Lower lobe of right lung (tissue), 2 donors: ENCODE measurements around the gene GLMP. TPM values are rescaled to one million over a fixed set of nuclear protein-coding genes. Genes with fewer than 3 reads are reported as not detected.

ENCODE experiments used
- ATAC-seq, 2 donors: fragments of 200-7000 bp; cut with Tn5 transposase; one replicate each; pipeline ENCODE4 v1.9.1; 2020 to 2022; ENCODE audit warnings: mild to moderate bottlenecking in 2 of 2, moderate library complexity in 2 of 2
- DNase-seq: peaks from one replicate; pipeline ENCODE4 v3.0.0-alpha.2; 2020
- H3K27ac ChIP-seq: fragments of 200-600 bp; one replicate; pipeline ENCODE4 v1.8.0; 2022
- H3K27me3 ChIP-seq: fragments of 200-600 bp; one replicate; pipeline ENCODE4 v1.8.0; 2022; ENCODE audit warnings: low read depth
- H3K36me3 ChIP-seq: fragments of 200-600 bp; one replicate; pipeline ENCODE4 v1.8.0; 2022; ENCODE audit warnings: mild to moderate bottlenecking
- H3K4me1 ChIP-seq: fragments of 200-600 bp; one replicate; pipeline ENCODE4 v1.8.0; 2022
- H3K4me3 ChIP-seq: fragments of 200-600 bp; one replicate; pipeline ENCODE4 v1.8.0; 2022; ENCODE audit warnings: mild to moderate bottlenecking
- H3K9me3 ChIP-seq: fragments of 200-600 bp; one replicate; pipeline ENCODE4 v1.8.0; 2022
- CTCF ChIP-seq: fragments of 200-600 bp; IDR thresholded peaks from one replicate; pipeline ENCODE4 v1.8.0; 2022; ENCODE audit warnings: antibody characterized with exemption, mild to moderate bottlenecking
- intact Hi-C: fragments of 100-400 bp; cut with DNase I; formaldehyde crosslinking; loops from one replicate; pipeline ENCODE4 v1.11.0; 2022
- total RNA-seq: library from RNA; stranded (reverse); fragmentation: NEBNext Ultra II Directional; extraction: Animal tissue kit (Norgen Biotek cat#: 25700); gene quantifications from one replicate; pipeline ENCODE4 v1.2.1, GENCODE V29; 2021
- donor health status: DM: no; HTN: yes; CAD: no; lungs with severe emphysema.

Gene GLMP
- total RNA-seq, 1 donor from 2014 or later: 53.7 TPM

GRCh38 chr1:156260896-156261295 lies 34.6 kb downstream of the GLMP start:
- H3K9me3 ChIP-seq: no peaks in the 10 kb centered on the region
- H3K27ac ChIP-seq: no peak overlapping the region
- peaks cover 98% of the 10 kb centered on the region for H3K36me3 ChIP-seq
- intact Hi-C loops: no loop called here
- H3K27me3 ChIP-seq: no peaks in the 10 kb centered on the region
- no peaks in the 10 kb centered on the region for H3K4me1 ChIP-seq
- TF ChIP-seq CTCF: no peak
- DNase-seq (no peak), ATAC-seq (no peak)
- H3K4me3 ChIP-seq: no peak overlapping the region

- Histone ChIP-seq H3K27me3 (no peaks in the 10 kb centered on the region), H3K36me3 (peaks cover 98% of the 10 kb centered on the region)
- no peak for ATAC-seq
Measured at GRCh38 chr1:156259805-156260204, 35.7 kb downstream of the GLMP start.

GRCh38 chr1:156258859-156259258 lies 36.6 kb downstream of the GLMP start:
- H3K4me1 ChIP-seq: no peaks in the 10 kb centered on the region
- H3K27me3 ChIP-seq: no peaks in the 10 kb centered on the region
- intact Hi-C loops: no loop called here
- no peak for DNase-seq
- TF ChIP-seq CTCF: no peak
- H3K27ac ChIP-seq: no peak overlapping the region
- H3K4me3 ChIP-seq: no peak overlapping the region
- H3K9me3 ChIP-seq: no peaks in the 10 kb centered on the region
- peaks cover 100% of the 10 kb centered on the region for H3K36me3 ChIP-seq
- no peak for ATAC-seq

More at GRCh38 chr1:156259805-156260204, 35.7 kb downstream of the GLMP start:
- intact Hi-C loops: no loop called here
- DNase-seq: no peak
- Histone ChIP-seq H3K27ac (no peak overlapping the region), H3K4me1 (no peaks in the 10 kb centered on the region), H3K9me3 (no peaks in the 10 kb centered on the region), H3K4me3 (no peak overlapping the region)
- TF ChIP-seq CTCF: no peak

GRCh38 chr1:156257711-156258110 lies 37.8 kb downstream of the GLMP start:
- no peak for TF ChIP-seq CTCF
- Histone ChIP-seq H3K36me3 (peaks cover 100% of the 10 kb centered on the region), H3K27ac (no peak overlapping the region), H3K27me3 (no peaks in the 10 kb centered on the region), H3K4me1 (no peaks in the 10 kb centered on the region), H3K9me3 (no peaks in the 10 kb centered on the region), H3K4me3 (no peak overlapping the region)
- no peak for DNase-seq
- intact Hi-C loops: no loop called here
- no peak for ATAC-seq

- no peak overlapping the region for H3K4me3 ChIP-seq
- DNase-seq: no peak
- no peak overlapping the region for H3K27ac ChIP-seq
- TF ChIP-seq CTCF: no peak
- no peaks in the 10 kb centered on the region for H3K27me3 ChIP-seq
- H3K9me3 ChIP-seq: no peaks in the 10 kb centered on the region
- intact Hi-C loops: no loop called here
- ATAC-seq: no peak
- no peaks in the 10 kb centered on the region for H3K4me1 ChIP-seq
- H3K36me3 ChIP-seq: peaks cover 96% of the 10 kb centered on the region
Measured at GRCh38 chr1:156253634-156254033, 41.8 kb downstream of the GLMP start.

- Histone ChIP-seq H3K36me3 (peaks cover 75% of the 10 kb centered on the region), H3K4me3 (no peak overlapping the region), H3K27ac (peak overlapping the region; percentile 18), H3K27me3 (no peaks in the 10 kb centered on the region), H3K4me1 (peaks cover 13% of the 10 kb centered on the region), H3K9me3 (no peaks in the 10 kb centered on the region)
- intact Hi-C loops: no loop called here
- DNase-seq: no peak
- ATAC-seq: no peak
- TF ChIP-seq CTCF: no peak
Measured at GRCh38 chr1:156251527-156251926, 44.0 kb downstream of the GLMP start.
